COLO668 (cell line): Measurements from ENCODE around the gene ANKUB1.

Experiments
- DNase-seq: peaks from one replicate; lab custom pipeline; 2025; ENCODE audit not compliant: unreplicated experiment; lab: John Stamatoyannopoulos, UW

The ANKUB1 gene

GRCh38 chr3:149713730-149714654 lies 78.4 kb downstream of the ANKUB1 start:
- no peak for DNase-seq
